Activated CD4-positive, alpha-beta T cell treated with anti-CD3 and anti-CD28 coated beads, Interleukin-10, Interleukin-2, amounts not matched to agents 100 ng/mL and 50 ng/mL, durations not matched to agents 16 hours and 8 hours (primary cell): ENCODE data around the gene ARHGEF19.
"Not testable (repeated sequence)": the region's sequence is repeated elsewhere in the genome, so short reads cannot be mapped to it uniquely, and the experiment has no call there.

Source experiments
- DNase-seq: peaks from one replicate; pipeline ENCODE4 v3.0.0-alpha.2; 2020

Gene ARHGEF19

DNA sequence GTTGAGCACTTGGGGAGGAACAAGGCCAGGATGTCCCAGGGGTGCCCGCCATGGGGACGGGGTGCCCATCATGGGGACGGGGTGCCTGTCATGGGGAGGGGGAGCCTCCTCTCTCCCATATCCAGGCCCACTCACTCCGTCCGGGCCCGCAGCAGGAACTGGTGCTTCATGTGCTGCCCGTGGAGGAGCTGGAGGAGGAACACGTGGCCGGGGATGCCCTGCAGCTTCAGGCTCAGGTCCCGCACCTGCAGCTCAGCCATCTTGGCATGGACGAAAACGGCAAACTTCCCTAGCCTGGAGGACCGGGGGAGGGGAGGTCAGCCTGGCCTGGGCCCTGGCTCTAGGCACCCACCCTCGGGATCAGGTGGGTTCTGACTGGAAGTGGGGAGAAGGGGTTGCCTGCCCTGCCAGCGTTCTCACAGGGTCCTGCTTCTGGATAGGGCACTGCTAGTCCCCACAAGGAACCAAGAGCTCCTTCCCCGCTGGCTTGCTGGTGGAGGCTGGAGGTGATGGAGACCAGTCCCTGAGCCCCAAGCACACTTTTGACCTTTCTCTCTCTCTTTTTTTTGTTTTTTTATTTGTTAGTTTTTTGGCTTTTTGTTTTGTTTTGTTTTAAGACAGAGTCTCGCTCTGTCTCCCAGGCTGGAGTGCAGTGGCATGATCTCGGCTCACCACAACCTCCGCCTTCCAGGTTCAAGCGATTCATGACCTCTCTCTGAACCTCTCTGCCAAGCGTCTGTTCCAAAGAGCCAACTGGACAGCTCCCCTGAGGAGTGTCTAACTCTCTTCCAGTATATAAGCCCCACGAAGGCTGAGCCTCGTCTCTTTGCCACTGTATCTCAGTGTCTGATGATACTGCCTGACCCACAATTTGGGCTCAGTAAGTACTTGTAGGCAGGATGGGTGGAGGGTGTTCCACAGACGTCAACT, 9.9 kb downstream of the ARHGEF19 start:
- DNase-seq = no peak

DNA sequence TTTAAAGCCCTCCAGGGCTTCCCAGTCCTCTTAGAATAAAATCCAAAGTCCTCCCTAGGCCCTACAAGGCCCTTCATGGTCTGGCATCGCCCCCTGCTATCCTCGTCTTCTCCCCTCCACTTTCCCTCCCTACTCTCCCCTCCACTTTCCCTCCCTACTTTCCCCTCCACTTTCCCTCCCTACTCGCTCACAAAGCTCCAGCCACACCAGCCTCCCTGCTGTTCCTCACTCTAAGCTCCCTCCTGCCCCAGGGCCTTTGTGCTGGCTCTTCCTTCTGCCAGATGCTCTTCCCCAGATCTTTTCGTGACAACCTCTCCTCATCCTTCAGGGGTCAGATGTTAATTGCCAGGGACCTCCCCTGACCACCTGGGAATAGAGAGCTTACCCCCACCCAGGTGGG, 12.8 kb downstream of the ARHGEF19 start:
- DNase-seq = no peak

DNA sequence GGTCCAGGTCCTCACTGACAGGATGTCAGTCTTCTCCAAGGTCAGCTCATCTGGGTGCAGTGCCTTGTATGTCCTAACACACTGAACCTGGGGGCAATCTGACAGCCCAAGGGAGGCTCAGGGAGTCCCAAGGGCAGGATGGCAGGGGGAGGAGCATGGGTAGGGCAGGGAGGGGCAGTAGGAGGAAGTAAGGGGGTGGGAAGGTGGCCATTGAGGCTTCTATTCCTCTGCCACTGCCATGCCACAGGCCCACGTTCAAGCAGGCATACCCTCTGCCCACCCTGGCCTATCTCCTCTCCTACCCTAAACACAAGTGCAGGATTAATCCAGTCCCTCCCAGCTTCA, 13.3 kb downstream of the ARHGEF19 start:
- no peak for DNase-seq

DNA sequence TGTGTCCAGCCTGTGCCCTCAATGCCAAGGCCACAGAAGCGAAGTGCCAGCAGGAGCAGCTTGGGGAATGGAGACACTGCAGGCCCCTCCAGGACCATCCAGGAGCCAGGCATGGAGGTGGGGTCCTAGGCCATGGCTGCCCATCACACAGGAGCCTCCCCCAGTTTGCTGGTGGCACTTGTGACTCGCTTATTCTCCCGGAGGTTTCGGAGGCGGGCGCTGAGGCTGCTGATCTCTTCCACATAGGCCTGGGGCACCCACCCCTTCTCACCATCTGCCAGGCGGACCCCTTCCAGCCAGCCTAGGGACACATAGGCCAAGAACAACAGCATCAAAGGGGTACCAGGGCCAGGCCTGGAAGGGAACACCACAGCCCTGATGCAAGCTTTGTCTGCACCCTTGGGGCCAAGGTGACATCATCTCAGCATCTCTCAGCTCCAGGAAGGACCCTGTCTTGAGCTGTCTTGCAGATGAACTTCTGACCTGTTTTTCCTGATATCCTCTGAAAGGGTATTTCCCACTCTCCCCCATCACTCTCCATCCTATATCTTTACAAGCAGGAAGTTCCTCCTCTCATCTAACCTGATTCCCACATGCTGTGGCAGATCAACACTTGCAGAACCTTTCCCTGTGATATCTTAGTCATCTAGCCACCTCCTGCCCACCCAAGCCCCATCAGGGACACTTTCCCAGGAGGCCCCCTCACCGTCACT, 13.9 kb downstream of the ARHGEF19 start:
- no peak for DNase-seq

DNA sequence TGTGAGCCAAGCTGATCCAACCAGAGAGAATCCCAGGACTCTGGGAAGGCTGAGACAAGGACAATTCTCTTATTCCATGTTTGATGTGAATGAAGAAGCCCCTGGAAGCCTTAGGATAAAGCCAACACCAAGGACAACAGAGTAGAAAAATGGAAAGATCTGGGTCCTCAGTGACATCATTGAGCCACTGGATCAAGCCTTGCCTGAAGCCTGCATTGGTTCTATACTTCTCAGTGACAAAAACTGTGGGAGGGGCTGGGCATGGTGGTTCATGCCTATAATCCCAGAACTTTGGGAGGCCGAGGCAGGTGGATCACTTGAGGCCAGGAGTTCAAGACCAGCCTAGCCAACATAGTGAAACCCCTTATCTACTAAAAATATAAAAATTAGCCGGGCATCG, 15.6 kb downstream of the ARHGEF19 start:
- DNase-seq = no peak

DNA sequence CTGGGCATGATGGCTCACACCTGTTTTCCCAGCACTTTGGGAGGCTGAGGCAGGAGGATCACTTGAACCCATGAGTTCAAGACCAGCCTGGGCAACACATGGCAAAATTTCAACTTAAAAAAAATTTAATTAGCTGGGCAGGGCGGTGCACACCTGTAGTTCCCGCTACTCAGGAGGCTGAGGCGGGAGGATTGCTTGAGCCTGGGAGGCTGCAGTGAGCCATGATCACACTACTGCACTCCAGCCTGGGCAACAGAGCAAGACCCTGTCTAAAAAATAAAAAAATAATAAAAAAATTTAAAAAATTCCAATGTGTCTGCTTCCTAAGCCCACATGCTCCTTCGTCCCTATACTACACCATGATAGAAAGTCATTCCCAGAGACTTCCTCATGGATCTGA, 16.3 kb downstream of the ARHGEF19 start:
- DNase-seq = not testable (repeated sequence)

DNA sequence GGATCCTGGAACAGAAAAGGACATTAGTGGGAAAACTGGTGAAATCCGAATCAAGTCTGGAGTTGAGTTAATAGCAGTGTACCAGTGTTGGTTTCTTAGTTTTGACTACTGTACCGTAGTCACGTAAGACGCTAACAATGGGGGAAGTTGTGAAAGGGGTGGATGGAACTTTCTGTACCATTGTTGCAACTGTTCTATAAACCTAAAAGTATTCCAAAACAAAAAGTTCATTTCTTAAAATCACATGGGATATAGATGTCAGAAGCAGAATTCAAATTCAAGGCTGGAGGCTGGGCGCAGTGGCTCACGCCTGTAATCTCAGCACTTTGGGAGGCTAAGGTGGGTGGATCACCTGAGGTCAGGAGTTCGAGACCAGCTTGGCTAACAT, 16.9 kb downstream of the ARHGEF19 start:
- no peak for DNase-seq

DNA sequence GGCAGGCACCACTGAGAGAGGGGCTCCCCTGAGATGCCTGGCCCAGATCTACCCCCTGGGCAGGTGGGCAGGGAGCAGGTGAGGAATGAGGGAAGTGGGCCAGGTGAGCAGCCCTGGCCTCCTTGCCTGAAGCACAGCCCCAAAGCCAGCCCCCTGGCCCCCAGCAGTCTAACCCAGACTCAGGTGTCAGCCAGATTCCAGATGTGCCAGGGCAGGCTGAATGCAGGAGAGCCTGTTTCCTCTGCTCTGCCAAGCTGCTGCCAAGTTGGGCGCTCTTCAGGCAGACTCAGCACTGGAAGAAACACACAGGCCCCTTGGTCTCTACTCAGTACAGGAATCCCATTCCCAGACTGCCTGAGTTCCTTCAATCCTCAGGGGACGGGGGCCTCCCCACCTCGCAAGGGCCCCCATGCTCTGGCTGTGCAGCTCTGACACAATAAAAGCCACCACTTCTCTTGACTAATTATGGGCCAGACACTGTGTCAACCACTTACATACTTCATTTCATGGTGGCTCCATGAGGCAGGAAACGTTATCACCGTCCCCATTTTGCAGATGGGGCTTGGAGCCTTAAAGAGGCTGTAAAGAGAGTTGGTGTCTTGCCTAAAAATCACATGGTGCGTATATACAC, 20.4 kb downstream of the ARHGEF19 start:
- DNase-seq = no peak

DNA sequence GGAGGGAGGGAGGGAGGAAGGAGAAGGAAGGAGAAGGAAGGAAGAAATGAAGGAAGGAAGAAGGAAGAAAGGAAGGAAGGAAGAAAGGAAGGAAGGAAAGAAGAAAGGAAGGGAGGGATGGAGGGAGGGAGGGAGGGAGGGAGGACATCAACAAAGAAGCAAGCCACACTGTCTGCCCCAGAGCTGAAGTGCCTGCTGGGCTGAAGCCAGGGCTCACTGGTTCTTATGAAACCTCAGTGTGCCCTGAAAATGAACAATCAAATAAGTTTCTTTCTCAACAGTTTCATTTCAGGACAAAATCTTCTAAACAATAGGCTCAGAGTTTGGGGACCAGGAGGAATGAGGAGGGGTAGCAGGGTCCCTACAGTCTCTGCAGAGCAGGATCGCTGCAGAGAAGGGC, 21.1 kb downstream of the ARHGEF19 start:
- DNase-seq = no peak

DNA sequence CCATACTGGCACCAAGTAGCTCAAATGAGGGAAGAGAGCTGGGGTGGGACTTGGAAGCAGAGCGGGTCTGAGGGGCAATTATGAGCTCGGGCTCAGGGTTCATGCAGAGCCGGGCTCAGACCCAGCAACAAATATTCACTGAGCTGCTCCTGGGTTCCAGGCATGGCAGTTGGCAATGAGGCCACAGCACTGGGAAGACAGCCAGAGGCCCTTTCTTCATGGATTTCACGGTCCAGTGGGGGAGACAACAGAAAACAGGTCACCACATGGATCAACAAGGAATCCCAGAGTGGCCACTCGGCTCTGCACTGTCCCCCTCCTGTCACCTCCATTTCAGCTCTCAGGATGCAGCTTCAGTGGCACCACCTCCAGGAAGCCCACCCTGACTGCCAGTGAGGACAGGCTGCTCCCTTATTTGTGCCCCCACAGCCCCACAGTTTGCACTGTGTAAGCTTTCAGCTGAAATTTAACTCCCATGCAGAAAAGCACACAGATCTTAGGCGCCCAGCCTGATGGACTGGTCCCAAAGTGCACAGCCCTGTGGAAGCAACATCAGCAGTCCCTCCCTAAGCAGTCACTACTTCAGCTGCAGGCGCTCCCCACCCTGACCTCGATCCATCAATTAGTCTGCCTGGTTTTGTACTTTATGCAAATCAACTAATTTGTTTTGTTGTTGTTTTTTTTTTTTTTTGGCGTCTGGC, 22.4 kb downstream of the ARHGEF19 start:
- DNase-seq = no peak

DNA sequence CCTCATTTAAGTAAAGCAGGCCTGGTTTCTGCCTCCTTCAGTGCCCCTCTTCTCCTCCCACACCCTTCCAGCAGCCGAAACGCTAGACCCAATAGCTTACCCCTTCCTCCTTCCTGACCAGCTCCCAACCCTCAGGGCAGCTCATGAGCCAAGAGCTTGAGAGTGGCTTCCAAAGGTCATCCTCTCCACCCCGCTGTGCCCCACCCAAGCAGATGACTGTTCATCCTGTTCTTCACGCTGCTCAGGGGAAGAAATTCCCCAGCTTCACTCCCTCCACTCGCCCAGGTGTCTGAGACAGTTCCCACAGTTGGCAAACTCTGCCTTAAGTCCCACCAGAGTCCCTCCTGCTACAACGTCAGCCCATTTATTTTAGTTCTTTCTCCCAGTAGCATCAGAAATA, 23.4 kb downstream of the ARHGEF19 start:
- DNase-seq = no peak

DNA sequence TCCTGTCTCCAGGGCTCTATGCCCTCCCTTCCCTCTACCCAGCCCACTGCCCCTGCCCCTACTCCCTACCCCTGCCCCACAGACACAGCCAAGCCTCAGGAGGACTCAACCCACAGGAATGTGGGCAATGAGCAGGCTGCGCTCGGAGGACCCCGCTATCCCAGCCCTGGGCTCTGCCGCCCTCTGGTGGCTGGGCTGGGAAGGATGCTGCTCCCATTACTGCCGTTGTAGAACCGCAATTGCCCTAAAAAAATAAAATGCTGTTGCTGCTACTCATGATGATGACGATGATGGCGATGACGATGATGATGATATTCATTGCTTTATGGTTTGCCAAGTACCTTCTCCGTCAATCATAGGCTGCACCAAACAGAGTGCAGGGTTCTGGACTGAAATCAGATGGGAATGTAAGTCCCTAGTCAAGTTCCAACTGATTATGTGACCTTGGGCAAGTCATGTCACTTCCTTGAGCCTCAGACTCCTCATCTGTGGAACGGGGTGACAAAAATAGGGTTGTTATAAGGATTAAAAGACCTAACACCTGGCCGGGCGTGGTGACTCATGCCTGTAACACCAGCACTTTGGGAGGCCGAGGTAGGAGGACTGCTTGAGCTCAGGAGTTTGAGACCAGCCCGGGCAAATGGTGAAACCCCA, 24.6 kb downstream of the ARHGEF19 start:
- peak; percentile 79 for DNase-seq

DNA sequence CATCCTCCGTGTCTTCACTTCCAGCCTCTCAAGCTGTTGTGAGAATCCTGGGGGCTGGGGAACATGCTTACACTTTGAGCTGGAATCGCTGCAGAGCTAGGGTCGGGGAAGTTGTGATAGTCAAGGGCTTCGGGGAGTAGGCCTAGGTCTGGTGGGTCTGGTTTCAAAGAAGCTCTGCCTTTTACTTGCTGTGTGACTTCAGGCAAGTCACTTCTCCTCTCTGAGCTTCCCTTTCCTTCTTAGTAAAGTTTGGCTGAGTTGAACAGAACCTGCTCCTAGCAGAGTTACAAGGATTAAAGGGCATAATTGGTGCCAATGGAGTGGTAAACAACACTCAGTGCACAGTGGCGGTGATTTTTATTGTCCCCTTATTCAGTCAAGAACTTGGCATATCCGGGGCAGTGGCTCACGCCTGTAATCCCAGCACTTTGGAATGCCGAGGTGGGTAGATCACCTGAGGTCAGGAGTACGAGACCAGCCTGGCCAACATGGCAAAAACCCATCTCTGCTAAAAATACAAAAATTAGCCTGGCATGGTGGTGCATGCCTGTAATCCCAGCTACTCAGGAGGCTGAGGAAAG, 25.7 kb downstream of the ARHGEF19 start:
- DNase-seq = no peak

DNA sequence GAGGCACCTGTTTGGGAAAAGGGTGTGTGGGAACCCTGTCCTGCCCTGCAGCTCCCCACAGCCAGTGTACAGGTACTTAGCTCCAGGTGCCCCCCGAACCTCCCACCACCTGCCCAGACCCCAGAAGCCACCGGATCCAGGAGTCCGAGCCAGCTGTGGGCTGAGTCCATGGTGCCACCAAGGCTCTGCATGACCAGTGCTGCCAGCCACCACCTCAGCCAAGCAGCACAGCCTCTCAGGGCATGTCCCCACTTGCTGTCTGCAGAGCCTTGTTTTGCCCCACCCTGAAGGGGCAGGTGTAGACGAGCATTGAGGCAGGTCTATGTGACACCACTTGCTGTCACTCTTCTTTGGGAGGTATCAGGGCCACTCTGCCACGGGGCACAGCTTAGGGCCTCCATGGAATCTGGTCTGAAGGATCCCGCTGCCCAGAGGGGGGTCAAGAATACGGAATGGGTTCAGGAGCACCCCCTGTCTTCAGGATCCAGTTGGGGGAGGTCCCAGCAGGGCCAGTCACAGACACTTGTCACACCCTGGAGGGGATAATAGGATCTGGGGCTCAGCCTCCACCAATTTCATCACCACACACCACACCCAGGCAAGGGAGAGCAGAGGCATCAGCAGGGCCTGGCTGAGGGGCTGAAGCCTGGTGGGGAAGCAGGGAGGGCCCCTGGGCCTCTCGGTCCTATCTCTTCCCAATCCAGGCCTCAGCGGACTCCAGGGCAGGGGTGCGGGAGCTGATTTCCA, 27.7 kb downstream of the ARHGEF19 start:
- DNase-seq = no peak

DNA sequence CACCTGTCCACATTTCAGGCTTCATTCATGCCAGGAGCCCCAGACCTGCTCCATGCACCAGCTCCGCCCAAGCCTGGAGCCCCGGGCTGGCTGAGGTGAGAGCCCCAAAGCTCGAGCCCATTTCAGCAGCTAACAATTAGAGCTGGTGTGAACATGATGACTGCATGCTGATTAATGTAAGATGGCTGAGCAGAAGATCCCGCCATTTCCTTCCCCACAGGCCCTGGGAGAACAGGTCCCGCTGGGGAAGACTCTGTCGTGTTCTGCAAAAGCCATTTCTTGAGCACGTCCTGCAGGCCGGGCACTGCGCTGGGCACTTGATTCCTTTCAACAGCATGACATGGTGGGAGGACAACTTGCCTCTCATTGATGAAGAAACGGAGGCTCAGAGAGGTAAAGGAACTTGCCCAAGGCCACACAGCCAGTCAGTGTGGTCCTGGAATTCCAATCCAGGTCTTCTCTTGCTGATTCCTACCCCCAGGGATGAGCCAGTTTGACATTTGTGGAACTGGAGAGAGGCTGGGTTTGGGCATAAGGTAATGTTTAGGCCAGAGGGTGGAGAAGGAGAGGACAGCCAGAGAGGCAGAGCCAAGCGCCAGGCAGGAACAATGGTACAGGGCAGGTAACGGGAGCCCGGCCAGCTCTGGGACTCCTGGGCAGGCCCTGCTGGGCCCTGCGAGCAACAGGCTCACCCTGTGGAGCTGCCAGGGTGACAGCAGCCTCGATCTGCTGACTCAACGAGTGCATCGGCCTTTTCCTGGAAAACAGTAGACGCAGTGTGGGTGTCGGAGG, 28.5 kb downstream of the ARHGEF19 start:
- DNase-seq = no peak

DNA sequence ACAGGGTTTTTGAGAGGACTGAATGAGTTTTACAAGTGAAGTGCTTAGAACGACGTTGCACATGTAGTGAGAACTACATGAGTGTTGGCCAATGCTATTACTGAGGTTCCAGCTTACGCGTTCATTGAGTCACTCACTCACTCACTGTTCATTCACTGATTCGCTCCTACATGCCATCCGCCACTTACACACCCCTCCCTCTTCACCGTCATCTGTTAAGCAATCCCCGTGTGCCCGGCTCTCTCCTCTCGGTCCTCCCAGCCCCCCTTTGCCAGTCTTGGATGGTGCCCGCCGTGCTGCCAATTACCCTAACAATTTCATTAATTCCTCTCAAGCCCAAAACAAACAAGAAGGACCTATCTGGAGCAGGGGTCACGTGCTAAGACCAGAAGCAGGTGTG, 29.3 kb downstream of the ARHGEF19 start:
- DNase-seq = no peak

DNA sequence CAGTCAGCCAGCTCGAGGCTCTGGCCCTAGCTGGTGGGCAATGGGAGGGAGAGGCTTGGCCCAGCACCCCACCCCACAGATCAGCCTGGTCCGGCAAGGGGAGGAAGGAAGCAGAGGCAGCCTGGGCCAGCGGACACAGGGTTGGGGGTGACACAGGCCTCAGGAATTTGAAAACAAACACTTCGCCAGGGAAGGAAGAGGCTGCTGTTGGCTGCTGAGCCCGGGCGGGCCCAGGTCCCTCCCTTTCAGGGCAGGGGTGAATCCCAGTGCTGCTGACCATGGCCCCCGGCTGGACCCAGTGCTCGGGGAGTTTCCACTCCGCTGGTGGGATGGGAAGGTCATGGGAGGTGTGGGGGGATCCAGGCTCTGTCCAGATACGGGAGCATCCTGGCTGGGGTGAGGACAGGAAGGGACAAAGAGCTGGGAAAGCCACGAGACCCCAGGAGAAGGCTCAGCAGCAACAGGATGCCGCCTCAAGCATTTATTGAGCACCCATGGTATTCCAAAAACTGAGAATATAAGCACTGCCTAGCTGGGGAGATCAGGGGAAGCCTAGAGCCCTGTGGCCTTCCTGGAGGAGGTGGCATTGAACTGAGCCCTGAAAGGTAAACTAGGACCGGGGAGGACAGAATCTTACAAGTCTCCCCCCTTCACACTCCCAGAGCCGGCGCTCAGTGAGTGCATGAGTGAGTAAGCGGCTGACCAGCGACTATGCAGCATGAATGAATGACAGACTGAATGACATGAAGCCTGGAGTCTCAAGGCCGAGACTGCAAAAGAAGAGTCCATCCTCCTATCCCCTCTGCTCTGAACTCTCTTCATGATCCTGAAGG, 30.3 kb downstream of the ARHGEF19 start:
- no peak for DNase-seq

DNA sequence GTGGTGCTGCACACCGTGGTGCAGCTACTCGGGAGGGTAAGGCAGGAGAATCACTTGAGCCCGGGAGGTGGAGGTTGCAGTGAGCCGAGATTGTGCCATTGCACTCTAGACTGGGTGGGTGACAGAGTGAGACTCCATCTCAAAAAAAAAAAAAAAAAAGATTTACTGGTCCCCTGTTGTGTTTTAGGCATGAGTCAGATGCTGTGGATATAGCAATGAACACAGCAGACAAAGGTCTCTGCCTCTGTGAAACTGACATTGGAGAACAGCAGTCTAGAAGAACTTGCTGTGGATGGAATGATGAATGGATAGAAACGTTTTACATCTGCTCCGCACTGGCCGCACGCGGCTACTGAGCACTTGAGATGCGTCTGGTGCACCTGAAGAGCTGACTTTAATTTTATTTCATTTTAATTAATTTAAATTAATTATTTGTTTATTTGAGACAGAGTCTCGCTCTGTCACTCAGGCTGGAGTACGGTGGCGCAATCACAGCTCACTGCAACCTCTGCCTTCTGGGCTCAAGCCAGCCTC, 32.1 kb downstream of the ARHGEF19 start:
- no peak for DNase-seq
